HUES6 (cell line): Measurements from ENCODE around the gene POM121C.
"Not testable (repeated sequence)": the region's sequence is repeated elsewhere in the genome, so short reads cannot be mapped to it uniquely, and the experiment has no call there.

ENCODE experiments used
- H3K27ac ChIP-seq: 2 replicates; pipeline ENCODE4 v1.7.0; 2013; ENCODE audit warnings: low read depth, mild to moderate bottlenecking, low read length, inconsistent platforms
- H3K27me3 ChIP-seq: 2 replicates; pipeline ENCODE4 v1.6.1; 2013; ENCODE audit warnings: low read length; ENCODE audit not compliant: control insufficient read depth, insufficient read depth
- H3K36me3 ChIP-seq: 2 replicates; pipeline ENCODE4 v1.6.1; 2013; ENCODE audit warnings: low read length; ENCODE audit not compliant: control insufficient read depth, insufficient read depth
- H3K4me1 ChIP-seq: 2 replicates; pipeline ENCODE4 v1.6.1; 2013; ENCODE audit warnings: low read length; ENCODE audit not compliant: control insufficient read depth, insufficient read depth
- H3K4me3 ChIP-seq: 2 replicates; pipeline ENCODE4 v1.5.1; 2013; ENCODE audit warnings: low read depth, low read length
- H3K9ac ChIP-seq: one replicate; pipeline ENCODE4 v1.6.1; 2013; ENCODE audit warnings: mild to moderate bottlenecking, low read length
- H3K9me3 ChIP-seq: 2 replicates; pipeline ENCODE4 v1.6.1; 2013; ENCODE audit warnings: low read depth, low read length; ENCODE audit not compliant: control insufficient read depth, insufficient read depth

The POM121C gene

DNA sequence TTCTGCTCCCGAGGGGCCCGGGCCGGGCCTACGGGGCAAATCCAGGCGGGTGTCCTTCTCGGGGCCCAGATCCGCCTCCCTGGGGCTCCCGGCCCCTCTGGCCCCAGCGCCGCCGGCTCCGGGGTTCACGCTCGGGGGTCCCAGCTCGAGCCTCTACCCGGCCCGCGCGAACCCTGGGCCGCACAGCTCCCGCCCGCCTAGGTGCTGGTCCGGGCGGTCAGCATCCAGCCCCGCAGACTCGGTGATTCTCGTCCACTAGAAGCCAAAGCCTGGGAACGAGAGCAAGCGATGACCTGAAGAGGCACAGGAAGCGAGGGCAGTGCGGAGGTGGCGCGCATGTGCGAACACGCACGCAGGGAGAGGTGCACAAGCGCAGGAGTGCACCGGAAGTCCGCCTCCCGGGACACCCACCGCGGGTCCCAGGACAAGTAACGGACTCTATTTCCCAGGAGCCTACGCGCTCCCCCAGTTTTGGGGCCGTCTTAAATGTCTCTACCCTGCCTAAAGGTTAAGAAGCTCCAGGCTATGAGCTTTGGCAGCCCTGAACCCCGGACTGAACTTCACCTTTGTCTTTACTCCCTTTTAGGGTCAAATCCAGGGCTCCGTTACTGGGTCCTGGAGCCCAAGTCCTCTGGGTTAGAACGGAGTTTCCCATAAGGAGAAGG, at the start of gene POM121C:
TSS of gene POM121C (minus strand) at position 321 of the 665 bp plus-strand sequence. CDS start 44,803 bp downstream, outside the sequence.
- Histone ChIP-seq H3K27ac (peak within 1 kb of the TSS; percentile 77; the same call in 1 of the 2 replicates), H3K9ac (peak within 1 kb of the TSS; percentile 88), H3K4me3 (peak within 1 kb of the TSS; percentile 90)
- H3K4me1 ChIP-seq, H3K36me3 ChIP-seq, H3K9me3 ChIP-seq, H3K27me3 ChIP-seq: not testable (repeated sequence)

- Histone ChIP-seq H3K9ac (no peak overlapping the region), H3K27me3 (no peaks in the 10 kb centered on the region), H3K4me1 (peaks cover 6% of the 10 kb centered on the region; the same call in 1 of the 2 replicates), H3K27ac (no peak overlapping the region), H3K9me3 (no peaks in the 10 kb centered on the region), H3K4me3 (no peak overlapping the region), H3K36me3 (peaks cover 58% of the 10 kb centered on the region)
Observed at GRCh38 chr7:75534727-75535307, 48.7 kb upstream of the POM121C start.

DNA sequence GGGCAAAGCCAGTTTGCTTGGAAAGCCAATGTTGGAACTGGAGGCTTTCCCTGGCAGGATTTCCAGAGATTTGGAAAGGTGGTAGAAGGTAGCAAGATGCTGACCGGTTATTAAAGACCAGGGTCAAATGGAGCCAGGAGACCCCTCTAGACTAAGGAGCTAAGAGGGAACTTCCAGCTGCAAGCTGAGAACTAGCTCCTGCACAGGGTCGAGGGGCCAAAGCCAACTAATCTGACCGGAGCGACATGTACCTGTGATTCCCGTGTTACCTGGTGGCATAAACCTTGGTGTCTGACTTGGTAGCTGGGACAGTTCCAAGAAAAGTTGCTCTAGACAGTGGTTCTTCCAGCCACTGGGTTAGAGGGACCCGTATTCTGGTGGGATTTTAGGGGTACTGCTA, 47.8 kb upstream of the POM121C start:
- H3K9ac ChIP-seq, result no peak overlapping the region
- no peaks in the 10 kb centered on the region for H3K27me3 ChIP-seq
- no peak overlapping the region for H3K27ac ChIP-seq
- H3K36me3 ChIP-seq, result peaks cover 49% of the 10 kb centered on the region
- peaks cover 6% of the 10 kb centered on the region; the same call in 1 of the 2 replicates for H3K4me1 ChIP-seq
- no peak overlapping the region for H3K4me3 ChIP-seq
- H3K9me3 ChIP-seq, result no peaks in the 10 kb centered on the region

DNA sequence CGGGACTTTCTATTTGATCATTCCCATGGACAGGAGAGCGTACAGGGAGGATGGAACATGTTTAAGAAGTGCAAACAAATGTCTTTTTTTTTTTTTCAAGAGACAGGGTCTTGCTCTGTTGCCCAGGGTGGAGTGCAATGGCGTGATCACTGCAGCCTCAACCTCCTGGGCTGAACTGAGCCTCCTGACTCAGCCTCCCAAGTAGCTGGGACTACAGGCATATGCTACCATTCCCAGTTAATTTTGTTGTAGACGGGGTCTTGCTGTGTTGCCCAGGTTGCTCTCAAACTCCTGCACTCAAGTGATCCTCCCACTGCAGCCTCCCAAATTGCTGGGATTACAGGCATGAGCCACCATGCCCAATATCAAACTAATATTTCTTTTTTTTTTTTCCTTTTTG, 46.5 kb upstream of the POM121C start:
- no peaks in the 10 kb centered on the region for H3K27me3 ChIP-seq
- no peak overlapping the region for H3K4me3 ChIP-seq
- no peak overlapping the region for H3K27ac ChIP-seq

DNA sequence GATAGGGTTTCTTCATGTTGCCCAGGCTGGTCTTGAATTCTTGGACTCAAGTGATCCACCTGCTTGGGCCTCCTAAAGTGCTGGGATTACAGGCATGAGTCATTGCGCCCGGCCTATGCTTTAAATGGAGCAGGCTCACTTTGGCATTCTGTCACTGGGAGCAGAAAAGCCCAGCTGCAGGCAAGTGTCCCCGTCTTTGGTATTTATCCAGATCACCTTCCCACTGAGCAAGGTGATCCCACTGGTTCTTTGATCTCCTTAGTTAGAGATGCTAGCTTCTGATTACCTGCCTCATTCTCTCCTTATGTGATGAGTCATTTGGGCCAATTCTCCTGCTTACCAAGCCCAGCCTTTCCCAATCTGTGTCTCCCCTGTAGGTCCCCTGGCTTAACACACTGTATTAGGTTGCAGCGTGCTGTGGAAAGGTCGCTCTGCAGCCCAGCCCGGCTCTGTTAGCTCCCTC, 45.3 kb upstream of the POM121C start:
- Histone ChIP-seq H3K4me1 (peaks cover 6% of the 10 kb centered on the region; the same call in 1 of the 2 replicates), H3K9ac (peak overlapping the region; percentile 13), H3K27me3 (no peaks in the 10 kb centered on the region), H3K4me3 (no peak overlapping the region), H3K27ac (no peak overlapping the region), H3K9me3 (no peaks in the 10 kb centered on the region), H3K36me3 (peaks cover 26% of the 10 kb centered on the region)

More for the DNA sequence above, 46.5 kb upstream of the POM121C start:
- H3K9ac ChIP-seq, result no peak overlapping the region
- H3K9me3 ChIP-seq, result no peaks in the 10 kb centered on the region
- peaks cover 38% of the 10 kb centered on the region for H3K36me3 ChIP-seq
- H3K4me1 ChIP-seq, result peaks cover 6% of the 10 kb centered on the region; the same call in 1 of the 2 replicates

GRCh38 chr7:75527224-75527722, 41.2 kb upstream of the POM121C start:
- peak overlapping the region; percentile 91 for H3K9ac ChIP-seq
- not testable (repeated sequence) for H3K9me3 ChIP-seq, H3K27me3 ChIP-seq, H3K4me1 ChIP-seq
- peaks cover 31% of the 10 kb centered on the region for H3K36me3 ChIP-seq
- H3K4me3 ChIP-seq, result peak overlapping the region; percentile 84
- peak overlapping the region; percentile 54; the same call in 1 of the 2 replicates for H3K27ac ChIP-seq

DNA sequence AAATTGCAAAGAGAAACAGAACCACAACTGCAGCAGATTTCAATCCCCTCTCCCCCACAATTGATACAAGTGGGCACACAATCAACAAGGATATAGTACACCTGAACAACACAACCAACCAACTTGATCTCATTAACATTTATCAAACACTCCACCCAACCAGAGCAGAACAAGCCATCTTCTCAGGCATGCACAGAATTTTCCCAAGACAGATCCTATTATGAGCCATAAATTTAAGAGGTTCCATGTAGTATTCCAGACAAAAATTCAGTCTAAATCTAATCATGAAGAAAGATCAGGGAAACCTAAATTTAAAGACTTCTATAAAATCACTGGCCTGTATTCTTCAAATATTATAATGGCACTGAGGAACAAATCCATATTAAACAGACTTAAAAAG, 35.6 kb upstream of the POM121C start:
- not testable (repeated sequence) for H3K27me3 ChIP-seq, H3K4me3 ChIP-seq, H3K4me1 ChIP-seq, H3K27ac ChIP-seq, H3K9me3 ChIP-seq, H3K9ac ChIP-seq
- peaks cover 50% of the 10 kb centered on the region for H3K36me3 ChIP-seq

DNA sequence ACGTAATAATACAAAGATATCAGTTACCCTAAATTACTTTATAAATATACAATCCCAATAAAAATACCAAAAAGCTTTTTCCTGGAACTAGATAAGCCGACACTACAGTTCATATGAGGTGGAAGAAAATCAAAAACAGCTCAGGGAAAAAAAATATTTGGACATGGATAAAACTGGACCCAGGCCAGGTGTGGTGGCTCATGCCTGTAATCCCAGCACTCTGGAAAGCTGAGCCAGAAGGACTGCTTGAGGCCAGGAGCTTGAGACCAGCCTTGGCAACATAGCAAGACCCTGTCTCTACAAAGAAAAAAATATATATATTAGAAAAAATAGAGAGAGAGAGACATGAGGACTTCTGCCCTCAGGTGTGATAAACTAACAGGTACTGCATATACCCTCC, 32.7 kb upstream of the POM121C start:
- peaks cover 36% of the 10 kb centered on the region for H3K36me3 ChIP-seq
- H3K27ac ChIP-seq, H3K9me3 ChIP-seq, H3K9ac ChIP-seq, H3K27me3 ChIP-seq, H3K4me1 ChIP-seq, H3K4me3 ChIP-seq: not testable (repeated sequence)

GRCh38 chr7:75509033-75509432, 22.9 kb upstream of the POM121C start:
- H3K4me3 ChIP-seq, H3K9me3 ChIP-seq, H3K36me3 ChIP-seq, H3K4me1 ChIP-seq, H3K27me3 ChIP-seq, H3K27ac ChIP-seq, H3K9ac ChIP-seq: not testable (repeated sequence)

- H3K27ac ChIP-seq, H3K9ac ChIP-seq, H3K27me3 ChIP-seq, H3K9me3 ChIP-seq, H3K4me1 ChIP-seq, H3K4me3 ChIP-seq, H3K36me3 ChIP-seq: not testable (repeated sequence)
Observed at GRCh38 chr7:75492020-75492419, 5.9 kb upstream of the POM121C start, which contains the start of gene SPDYE5. Gene SPDYE5, plus strand, starts transcription at chr7:75492320. Its CDS starts 1,728 bp downstream, at chr7:75494048.

GRCh38 chr7:75485355-75485978, 632 bp downstream of the POM121C start:
- H3K27ac ChIP-seq, H3K4me1 ChIP-seq, H3K36me3 ChIP-seq, H3K27me3 ChIP-seq, H3K9me3 ChIP-seq: not testable (repeated sequence)
- H3K4me3 ChIP-seq, result peak overlapping the region; percentile 90
- H3K9ac ChIP-seq, result peak overlapping the region; percentile 88
